ENCODE data around the gene TYW1B.
"Not testable (repeated sequence)": the region's sequence is repeated elsewhere in the genome, so short reads cannot be mapped to it uniquely, and the experiment has no call there.

DNA sequence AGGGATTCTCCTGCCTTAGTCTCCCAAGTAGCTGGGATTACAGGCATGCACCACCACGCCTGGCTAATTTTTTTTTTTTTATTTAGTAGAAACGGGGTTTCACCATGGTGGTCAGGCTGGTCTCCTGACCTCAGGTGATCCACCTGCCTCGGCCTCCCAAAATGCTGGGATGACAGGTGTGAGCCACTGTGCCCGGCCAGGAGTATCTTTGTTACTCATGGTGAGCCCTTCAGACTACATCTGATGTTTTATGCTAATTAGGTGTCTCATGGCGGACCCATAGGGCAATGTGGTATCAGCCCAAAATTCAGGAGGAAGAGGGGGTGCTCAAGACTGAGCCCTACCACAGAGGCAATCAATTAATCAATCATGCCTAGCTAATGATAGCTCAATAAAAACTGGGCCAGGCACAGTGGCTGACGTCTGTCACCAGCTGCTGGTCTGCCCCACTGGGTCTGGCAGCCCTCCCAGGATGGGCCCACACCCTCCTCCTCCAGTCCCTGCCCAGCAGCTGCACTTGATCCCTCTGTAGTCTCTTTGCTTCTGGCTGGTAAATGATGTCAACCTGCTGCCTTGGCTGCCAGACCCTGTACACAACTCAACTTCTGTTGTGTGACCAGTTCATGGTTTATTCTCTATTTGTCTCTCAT, 37.8 kb downstream of the TYW1B start:
- TF ChIP-seq, protein P1, sequence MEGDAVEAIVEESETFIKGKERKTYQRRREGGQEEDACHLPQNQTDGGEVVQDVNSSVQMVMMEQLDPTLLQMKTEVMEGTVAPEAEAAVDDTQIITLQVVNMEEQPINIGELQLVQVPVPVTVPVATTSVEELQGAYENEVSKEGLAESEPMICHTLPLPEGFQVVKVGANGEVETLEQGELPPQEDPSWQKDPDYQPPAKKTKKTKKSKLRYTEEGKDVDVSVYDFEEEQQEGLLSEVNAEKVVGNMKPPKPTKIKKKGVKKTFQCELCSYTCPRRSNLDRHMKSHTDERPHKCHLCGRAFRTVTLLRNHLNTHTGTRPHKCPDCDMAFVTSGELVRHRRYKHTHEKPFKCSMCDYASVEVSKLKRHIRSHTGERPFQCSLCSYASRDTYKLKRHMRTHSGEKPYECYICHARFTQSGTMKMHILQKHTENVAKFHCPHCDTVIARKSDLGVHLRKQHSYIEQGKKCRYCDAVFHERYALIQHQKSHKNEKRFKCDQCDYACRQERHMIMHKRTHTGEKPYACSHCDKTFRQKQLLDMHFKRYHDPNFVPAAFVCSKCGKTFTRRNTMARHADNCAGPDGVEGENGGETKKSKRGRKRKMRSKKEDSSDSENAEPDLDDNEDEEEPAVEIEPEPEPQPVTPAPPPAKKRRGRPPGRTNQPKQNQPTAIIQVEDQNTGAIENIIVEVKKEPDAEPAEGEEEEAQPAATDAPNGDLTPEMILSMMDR (IDR thresholded peaks at IDR 0.05): not testable (repeated sequence)
- TF ChIP-seq POLR2A (IDR thresholded peaks at IDR 0.05): not testable (repeated sequence)
